ENCODE results near the gene FKBP7. TPM values are rescaled to one million over a fixed set of nuclear protein-coding genes. Genes with fewer than 3 reads are reported as not detected.
A peak's percentile ranks its signal among the peaks of the same experiment; 100 is the strongest.

FKBP7 gene
- total and polyA plus RNA-seq, 2 experiments from 2014 or later, result 28.4 to 81.1 TPM

- in situ Hi-C loops (cut with MboI), result no loop called here
- H3K4me3 ChIP-seq, result peak overlapping the region; percentile 93
- no peaks in the 10 kb centered on the region for H3K9me2 ChIP-seq (ENCODE audit: insufficient read depth)
- peaks cover 25% of the 10 kb centered on the region; the same call in 1 of the 2 replicates for H3F3A ChIP-seq (ENCODE audit: insufficient read depth)
- peak; percentile 43 for DNase-seq
- H3K4me1 ChIP-seq (ENCODE audit: insufficient read depth), result peaks cover 3% of the 10 kb centered on the region; the same call in 1 of the 2 replicates
- peak overlapping the region; percentile 91 for H3K4me2 ChIP-seq (ENCODE audit: unreplicated experiment)
- H4K20me1 ChIP-seq (ENCODE audit: insufficient read depth), result no peaks in the 10 kb centered on the region
- TF ChIP-seq EZH2phosphoT487 (IDR thresholded peaks at IDR 0.05; ENCODE audit: insufficient read depth, low read depth), result no peak
- no peaks in the 10 kb centered on the region for H3K36me3 ChIP-seq (ENCODE audit: low read depth)
- no peaks in the 10 kb centered on the region for H3K9me3 ChIP-seq (ENCODE audit: low read depth)
- WGBS, 2 experiments (ENCODE audit: low coverage in 1 of 2, low lambda C conversion rate in 2 of 2, missing lambda C conversion rate in 2 of 2), result 7 to 11% methylated on average over 8 of the region's 8 CpGs
- H2AFZ ChIP-seq, result peak overlapping the region; percentile 91
- H3K27me3 ChIP-seq (replicated peaks; ENCODE audit: insufficient read depth), result no peaks in the 10 kb centered on the region
- peak overlapping the region; percentile 85 for H3K9ac ChIP-seq
- H3K79me2 ChIP-seq (ENCODE audit: insufficient read depth), result peaks cover 53% of the 10 kb centered on the region
- H3K27ac ChIP-seq, result peak overlapping the region; percentile 65
Observed at GRCh38 chr2:178523596-178524134, 45.3 kb upstream of the FKBP7 start.

GRCh38 chr2:178522950-178523595 is 44.7 kb upstream of the FKBP7 start:
- peak overlapping the region; percentile 85 for H3K9ac ChIP-seq
- peaks cover 25% of the 10 kb centered on the region; the same call in 1 of the 2 replicates for H3F3A ChIP-seq (ENCODE audit: insufficient read depth)
- peak overlapping the region; percentile 65 for H3K27ac ChIP-seq
- TF ChIP-seq EZH2 (IDR thresholded peaks at IDR 0.05; ENCODE audit: insufficient read depth, poor library complexity, severe bottlenecking) (no peak), EZH2phosphoT487 (IDR thresholded peaks at IDR 0.05; ENCODE audit: insufficient read depth, low read depth) (no peak)
- no peaks in the 10 kb centered on the region for H3K27me3 ChIP-seq (replicated peaks; ENCODE audit: insufficient read depth)
- no peaks in the 10 kb centered on the region for H3K9me2 ChIP-seq (ENCODE audit: insufficient read depth)
- H3K9me3 ChIP-seq (ENCODE audit: low read depth), result no peaks in the 10 kb centered on the region
- H3K4me2 ChIP-seq (ENCODE audit: unreplicated experiment), result peak overlapping the region; percentile 91
- peaks cover 47% of the 10 kb centered on the region for H3K79me2 ChIP-seq (ENCODE audit: insufficient read depth)
- H3K4me3 ChIP-seq, result peak overlapping the region; percentile 93
- H3K36me3 ChIP-seq (ENCODE audit: low read depth), result no peaks in the 10 kb centered on the region
- peak overlapping the region; percentile 91 for H2AFZ ChIP-seq
- H3K4me1 ChIP-seq (ENCODE audit: insufficient read depth), result peaks cover 3% of the 10 kb centered on the region; the same call in 1 of the 2 replicates
- peak; percentile 87 for DNase-seq
- 3% methylated on average over 25 of the region's 25 CpGs for WGBS, 2 experiments (ENCODE audit: low coverage in 1 of 2, low lambda C conversion rate in 2 of 2, missing lambda C conversion rate in 2 of 2)
- in situ Hi-C loops (cut with MboI), result no loop called here
- no peaks in the 10 kb centered on the region for H4K20me1 ChIP-seq (ENCODE audit: insufficient read depth)

- Histone ChIP-seq H3K27ac (no peak overlapping the region), H3K9ac (no peak overlapping the region), H3K4me3 (no peak overlapping the region), H3K9me3 (ENCODE audit: low read depth) (no peaks in the 10 kb centered on the region), H3K79me2 (ENCODE audit: insufficient read depth) (peaks cover 31% of the 10 kb centered on the region), H3K4me1 (ENCODE audit: insufficient read depth) (peaks cover 3% of the 10 kb centered on the region; the same call in 1 of the 2 replicates), H4K20me1 (ENCODE audit: insufficient read depth) (no peaks in the 10 kb centered on the region), H3K4me2 (ENCODE audit: unreplicated experiment) (no peak overlapping the region), H2AFZ (no peak overlapping the region), H3K9me2 (ENCODE audit: insufficient read depth) (no peaks in the 10 kb centered on the region), H3F3A (ENCODE audit: insufficient read depth) (peaks cover 25% of the 10 kb centered on the region; the same call in 1 of the 2 replicates), H3K27me3 (replicated peaks; ENCODE audit: insufficient read depth) (no peaks in the 10 kb centered on the region), H3K36me3 (ENCODE audit: low read depth) (no peaks in the 10 kb centered on the region)
- no peak for DNase-seq
- in situ Hi-C loops (cut with MboI), result no loop called here
- WGBS, 2 experiments (ENCODE audit: low coverage in 1 of 2, low lambda C conversion rate in 2 of 2, missing lambda C conversion rate in 2 of 2), result 85 to 88% methylated on average over 11 of the region's 11 CpGs
- no peak for TF ChIP-seq EZH2phosphoT487 (IDR thresholded peaks at IDR 0.05; ENCODE audit: insufficient read depth, low read depth)
- no peak for TF ChIP-seq EZH2 (IDR thresholded peaks at IDR 0.05; ENCODE audit: insufficient read depth, poor library complexity, severe bottlenecking)
Observed at GRCh38 chr2:178521304-178522150, 43.1 kb upstream of the FKBP7 start.

- Histone ChIP-seq H3K27ac (no peak overlapping the region), H3K79me2 (ENCODE audit: insufficient read depth) (no peaks in the 10 kb centered on the region), H3K9me2 (ENCODE audit: insufficient read depth) (no peaks in the 10 kb centered on the region), H3K36me3 (ENCODE audit: low read depth) (no peaks in the 10 kb centered on the region), H3K27me3 (replicated peaks; ENCODE audit: insufficient read depth) (no peaks in the 10 kb centered on the region), H4K20me1 (ENCODE audit: insufficient read depth) (no peaks in the 10 kb centered on the region), H2AFZ (no peak overlapping the region), H3K4me1 (ENCODE audit: insufficient read depth) (peaks cover 20% of the 10 kb centered on the region), H3K4me2 (ENCODE audit: unreplicated experiment) (no peak overlapping the region), H3K9ac (no peak overlapping the region), H3F3A (ENCODE audit: insufficient read depth) (peaks cover 49% of the 10 kb centered on the region), H3K9me3 (ENCODE audit: low read depth) (no peaks in the 10 kb centered on the region), H3K4me3 (no peak overlapping the region)
- TF ChIP-seq EZH2 (IDR thresholded peaks at IDR 0.05; ENCODE audit: insufficient read depth, poor library complexity, severe bottlenecking), result no peak
- TF ChIP-seq EZH2phosphoT487 (IDR thresholded peaks at IDR 0.05; ENCODE audit: insufficient read depth, low read depth), result no peak
- DNase-seq, result peak; percentile 2
- 23 to 45% methylated on average over 1 of the region's 1 CpG for WGBS, 2 experiments (ENCODE audit: low coverage in 1 of 2, low lambda C conversion rate in 2 of 2, missing lambda C conversion rate in 2 of 2)
- in situ Hi-C loops (cut with MboI), result no loop called here
Observed at GRCh38 chr2:178517496-178517895, 39.1 kb upstream of the FKBP7 start.

Data from GM23248 (cell line).